ENCODE data around the gene PCDHGA3.

Gene PCDHGA3

GRCh38 chr5:141343242-141343952 is at the start of gene PCDHGA3:
Gene PCDHGA3 (plus strand): TSS chr5:141343829. CDS start chr5:141344034, 205 bp downstream.
- TF ChIP-seq NFIC (IDR thresholded peaks at IDR 0.05): no peak
- TF ChIP-seq YY1 (IDR thresholded peaks at IDR 0.05; ENCODE audit: low read depth): no peak
- no peak for TF ChIP-seq CREB1 (IDR thresholded peaks at IDR 0.05; ENCODE audit: low read depth)
- TF ChIP-seq FOXM1 (IDR thresholded peaks at IDR 0.05; ENCODE audit: borderline replicate concordance, low read depth): no peak
- no peak for TF ChIP-seq TCF12 (IDR thresholded peaks at IDR 0.05; ENCODE audit: low read depth)
- no peak for TF ChIP-seq ZBTB7A (IDR thresholded peaks at IDR 0.05; ENCODE audit: low read depth)
- no peak for TF ChIP-seq CEBPB (IDR thresholded peaks at IDR 0.05)
- TF ChIP-seq MAX (IDR thresholded peaks at IDR 0.05): no peak
- no peak for TF ChIP-seq TEAD4 (IDR thresholded peaks at IDR 0.05)
- TF ChIP-seq USF1 (IDR thresholded peaks at IDR 0.05): no peak
- TF ChIP-seq TAF1 (IDR thresholded peaks at IDR 0.05; ENCODE audit: low read depth): no peak
- no peak for TF ChIP-seq EP300 (IDR thresholded peaks at IDR 0.05; ENCODE audit: borderline replicate concordance)
- no peak for TF ChIP-seq RAD21 (IDR thresholded peaks at IDR 0.05; ENCODE audit: low read depth)
- TF ChIP-seq EGR1 (IDR thresholded peaks at IDR 0.05): no peak
- TF ChIP-seq, protein P1, sequence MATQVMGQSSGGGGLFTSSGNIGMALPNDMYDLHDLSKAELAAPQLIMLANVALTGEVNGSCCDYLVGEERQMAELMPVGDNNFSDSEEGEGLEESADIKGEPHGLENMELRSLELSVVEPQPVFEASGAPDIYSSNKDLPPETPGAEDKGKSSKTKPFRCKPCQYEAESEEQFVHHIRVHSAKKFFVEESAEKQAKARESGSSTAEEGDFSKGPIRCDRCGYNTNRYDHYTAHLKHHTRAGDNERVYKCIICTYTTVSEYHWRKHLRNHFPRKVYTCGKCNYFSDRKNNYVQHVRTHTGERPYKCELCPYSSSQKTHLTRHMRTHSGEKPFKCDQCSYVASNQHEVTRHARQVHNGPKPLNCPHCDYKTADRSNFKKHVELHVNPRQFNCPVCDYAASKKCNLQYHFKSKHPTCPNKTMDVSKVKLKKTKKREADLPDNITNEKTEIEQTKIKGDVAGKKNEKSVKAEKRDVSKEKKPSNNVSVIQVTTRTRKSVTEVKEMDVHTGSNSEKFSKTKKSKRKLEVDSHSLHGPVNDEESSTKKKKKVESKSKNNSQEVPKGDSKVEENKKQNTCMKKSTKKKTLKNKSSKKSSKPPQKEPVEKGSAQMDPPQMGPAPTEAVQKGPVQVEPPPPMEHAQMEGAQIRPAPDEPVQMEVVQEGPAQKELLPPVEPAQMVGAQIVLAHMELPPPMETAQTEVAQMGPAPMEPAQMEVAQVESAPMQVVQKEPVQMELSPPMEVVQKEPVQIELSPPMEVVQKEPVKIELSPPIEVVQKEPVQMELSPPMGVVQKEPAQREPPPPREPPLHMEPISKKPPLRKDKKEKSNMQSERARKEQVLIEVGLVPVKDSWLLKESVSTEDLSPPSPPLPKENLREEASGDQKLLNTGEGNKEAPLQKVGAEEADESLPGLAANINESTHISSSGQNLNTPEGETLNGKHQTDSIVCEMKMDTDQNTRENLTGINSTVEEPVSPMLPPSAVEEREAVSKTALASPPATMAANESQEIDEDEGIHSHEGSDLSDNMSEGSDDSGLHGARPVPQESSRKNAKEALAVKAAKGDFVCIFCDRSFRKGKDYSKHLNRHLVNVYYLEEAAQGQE (IDR thresholded peaks at IDR 0.05; ENCODE audit: low read depth): no peak

GRCh38 chr5:141298376-141298775 is 45.3 kb upstream of the PCDHGA3 start:
- TF ChIP-seq EP300 (IDR thresholded peaks at IDR 0.05; ENCODE audit: borderline replicate concordance) (no peak), RAD21 (IDR thresholded peaks at IDR 0.05; ENCODE audit: low read depth) (no peak), CEBPB (IDR thresholded peaks at IDR 0.05) (no peak), NFIC (IDR thresholded peaks at IDR 0.05) (no peak), ZBTB7A (IDR thresholded peaks at IDR 0.05; ENCODE audit: low read depth) (no peak)
- TF ChIP-seq, protein P1 (IDR thresholded peaks at IDR 0.05; ENCODE audit: low read depth): no peak

DNA sequence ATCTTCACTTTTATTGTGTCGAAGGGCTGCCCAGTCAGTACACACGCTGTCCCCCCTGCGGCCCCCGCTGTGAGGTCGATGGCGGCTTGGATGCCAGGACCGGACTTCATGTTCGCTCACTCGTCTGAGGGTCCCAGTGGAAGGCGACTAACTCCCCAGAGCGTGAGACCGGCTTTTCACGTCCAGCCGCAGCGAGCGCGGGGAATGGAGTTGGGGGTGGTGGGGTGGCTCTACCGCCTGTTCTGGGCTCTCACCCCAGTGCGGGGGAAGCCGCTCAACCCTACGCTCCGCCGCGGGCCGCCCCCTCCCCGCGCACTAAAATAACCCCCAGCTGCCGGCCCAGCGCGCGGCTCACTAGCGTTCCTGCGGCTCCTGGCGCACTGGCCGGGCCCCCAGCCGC is 39.9 kb upstream of the PCDHGA3 start, which contains the start of gene SLC25A2:
SLC25A2 (minus strand) TSS at position 294 of the 400 bp plus-strand sequence; CDS start at position 110, 184 bp downstream.
- no peak for TF ChIP-seq FOXM1 (IDR thresholded peaks at IDR 0.05; ENCODE audit: borderline replicate concordance, low read depth)
- TF ChIP-seq EP300 (IDR thresholded peaks at IDR 0.05; ENCODE audit: borderline replicate concordance): no peak
- TF ChIP-seq TCF12 (IDR thresholded peaks at IDR 0.05; ENCODE audit: low read depth): no peak
- TF ChIP-seq CREB1 (IDR thresholded peaks at IDR 0.05; ENCODE audit: low read depth): no peak
- TF ChIP-seq, protein P1 (IDR thresholded peaks at IDR 0.05; ENCODE audit: low read depth): no peak
- no peak for TF ChIP-seq YY1 (IDR thresholded peaks at IDR 0.05; ENCODE audit: low read depth)
- TF ChIP-seq NFIC (IDR thresholded peaks at IDR 0.05): no peak
- TF ChIP-seq TAF1 (IDR thresholded peaks at IDR 0.05; ENCODE audit: low read depth): no peak
- TF ChIP-seq ZBTB7A (IDR thresholded peaks at IDR 0.05; ENCODE audit: low read depth): no peak
- TF ChIP-seq CEBPB (IDR thresholded peaks at IDR 0.05): no peak
- TF ChIP-seq TEAD4 (IDR thresholded peaks at IDR 0.05): no peak
- TF ChIP-seq MAX (IDR thresholded peaks at IDR 0.05): no peak
- TF ChIP-seq RAD21 (IDR thresholded peaks at IDR 0.05; ENCODE audit: low read depth): no peak
- no peak for TF ChIP-seq USF1 (IDR thresholded peaks at IDR 0.05)
- TF ChIP-seq EGR1 (IDR thresholded peaks at IDR 0.05): no peak

- TF ChIP-seq ZBTB7A (IDR thresholded peaks at IDR 0.05; ENCODE audit: low read depth) (no peak), YY1 (IDR thresholded peaks at IDR 0.05; ENCODE audit: low read depth) (no peak), CREB1 (IDR thresholded peaks at IDR 0.05; ENCODE audit: low read depth) (no peak), EGR1 (IDR thresholded peaks at IDR 0.05) (no peak), USF1 (IDR thresholded peaks at IDR 0.05) (no peak), FOXM1 (IDR thresholded peaks at IDR 0.05; ENCODE audit: borderline replicate concordance, low read depth) (no peak), RAD21 (IDR thresholded peaks at IDR 0.05; ENCODE audit: low read depth) (no peak), MAX (IDR thresholded peaks at IDR 0.05) (no peak), CEBPB (IDR thresholded peaks at IDR 0.05) (no peak), EP300 (IDR thresholded peaks at IDR 0.05; ENCODE audit: borderline replicate concordance) (no peak), TCF12 (IDR thresholded peaks at IDR 0.05; ENCODE audit: low read depth) (no peak), NFIC (IDR thresholded peaks at IDR 0.05) (no peak), TAF1 (IDR thresholded peaks at IDR 0.05; ENCODE audit: low read depth) (no peak), TEAD4 (IDR thresholded peaks at IDR 0.05) (no peak)
- TF ChIP-seq, protein P1 (IDR thresholded peaks at IDR 0.05; ENCODE audit: low read depth): no peak
Measured at GRCh38 chr5:141306630-141307029, 37.0 kb upstream of the PCDHGA3 start.
